Aorta (tissue), 5 donors: ENCODE measurements around the gene SLC43A3. TPM values are rescaled to one million over a fixed set of nuclear protein-coding genes. Genes with fewer than 3 reads are reported as not detected.

ENCODE experiments used
- ATAC-seq: fragments of 200-7000 bp; cut with Tn5 transposase; one replicate; pipeline ENCODE4 v1.9.1; 2022; ENCODE audit warnings: moderate library complexity; ENCODE audit not compliant: low FRiP score
- DNase-seq, 2 donors: peaks; one replicate each; pipeline ENCODE4 v3.0.0-alpha.2; 2020
- H3K27ac ChIP-seq, 2 donors: one replicate each; pipeline ENCODE4 v1.5.1; 2013; ENCODE audit warnings: low read length in 2 of 2, mild to moderate bottlenecking in 2 of 2, moderate library complexity in 2 of 2, control low read depth in 1 of 2, inconsistent platforms in 1 of 2, low read depth in 1 of 2
- H3K27me3 ChIP-seq, 2 donors: one replicate each; pipeline ENCODE4 v1.6.1; 2013; ENCODE audit warnings: control low read depth in 1 of 2, low read length in 1 of 2, mild to moderate bottlenecking in 1 of 2, moderate library complexity in 1 of 2; ENCODE audit not compliant: insufficient read depth in 2 of 2, control insufficient read depth in 1 of 2
- H3K36me3 ChIP-seq, 2 donors: one replicate each; pipeline ENCODE4 v1.6.1; 2013; ENCODE audit warnings: control low read depth in 1 of 2, low read length in 1 of 2, mild to moderate bottlenecking in 1 of 2; ENCODE audit not compliant: insufficient read depth in 2 of 2, control insufficient read depth in 1 of 2
- H3K4me1 ChIP-seq, 2 donors: one replicate each; pipeline ENCODE4 v1.6.1; 2013; ENCODE audit warnings: low read length in 2 of 2, control low read depth in 1 of 2, mild to moderate bottlenecking in 1 of 2, moderate library complexity in 1 of 2; ENCODE audit not compliant: insufficient read depth in 2 of 2, control insufficient read depth in 1 of 2
- H3K4me3 ChIP-seq, 2 donors: one replicate each; pipeline ENCODE4 v1.5.1; 2013; ENCODE audit warnings: low read length in 2 of 2, control low read depth in 1 of 2, mild to moderate bottlenecking in 1 of 2
- H3K9me3 ChIP-seq: one replicate; pipeline ENCODE4 v1.6.1; 2013; ENCODE audit warnings: mild to moderate bottlenecking, low read length; ENCODE audit not compliant: control insufficient read depth
- WGBS, 2 donors: extraction: QIAGEN DNeasy Blood & Tissue Kit; methylation state at CpG; one replicate each; pipeline ENCODE4 v1.1.7; 2013; 5-methylcytosine and 5-hydroxymethylcytosine counted together
- intact Hi-C, 2 donors: fragments of 100-400 bp; cut with DNase I; formaldehyde crosslinking; loops; one replicate each; pipeline versions ENCODE4 v1.14.2 to v1.15.0; 2022
- polyA plus RNA-seq, 2 donors: library from polyadenylated mRNA; stranded (reverse); fragments of 200-250 nt; gene quantifications; one replicate each; pipeline ENCODE4 v1.2.3, GENCODE V29; 2013
- total RNA-seq, 2 donors: library from RNA; stranded (reverse); fragmentation: NEBNext Ultra II Directional; extraction: Animal tissue kit (Norgen Biotek cat#: 25700); gene quantifications; one replicate each; pipeline ENCODE4 v1.2.1, GENCODE V29; 2021
- donor health status: healthy with polysubstance abuse.
- donor health status: Bipolar disorder and iron deficiency.
- donor health status: DM: no; HTN: no; CAD: no.
- donor health status: DM: no; HTN: no; CAD: no.
- donor health status: DM: yes; HTN: yes; CAD: no.

The SLC43A3 gene
- total and polyA plus RNA-seq, 4 donors = 28.0 to 97.8 (median 45.1) TPM

- ATAC-seq (no peak), DNase-seq (no peak)
- WGBS, 2 donors = 87% methylated on average over 3 of the region's 3 CpGs
- intact Hi-C loops = no loop called here
- Histone ChIP-seq H3K27ac (no peak overlapping the region), H3K36me3 (no peaks in the 10 kb centered on the region), H3K27me3 (no peaks in the 10 kb centered on the region), H3K4me3 (no peak overlapping the region), H3K9me3 (no peaks in the 10 kb centered on the region), H3K4me1 (no peaks in the 10 kb centered on the region)
These were observed 35.8 kb downstream of the SLC43A3 start for GRCh38 chr11:57391111-57391510.

GRCh38 chr11:57390535-57390934 is 36.4 kb downstream of the SLC43A3 start, which contains the start of gene PRG2:
Gene PRG2, minus strand, starts transcription at chr11:57390650. Its CDS starts 706 bp downstream, at chr11:57389944.
- Histone ChIP-seq H3K27me3 (no peaks in the 10 kb centered on the region), H3K36me3 (no peaks in the 10 kb centered on the region), H3K4me3 (no peak within 1 kb of the TSS), H3K27ac (no peak within 1 kb of the TSS), H3K4me1 (no peaks in the 10 kb centered on the region), H3K9me3 (no peaks in the 10 kb centered on the region)
- intact Hi-C loops = no loop called here
- ATAC-seq (no peak), DNase-seq (no peak)
- 57 to 70% methylated on average over 2 of the region's 2 CpGs for WGBS, 2 donors

- intact Hi-C loops = no loop called here
- no peak for ATAC-seq
- no peak for DNase-seq
- Histone ChIP-seq H3K36me3 (no peaks in the 10 kb centered on the region), H3K27ac (no peak overlapping the region), H3K27me3 (no peaks in the 10 kb centered on the region), H3K9me3 (no peaks in the 10 kb centered on the region), H3K4me3 (no peak overlapping the region), H3K4me1 (no peaks in the 10 kb centered on the region)
- WGBS, 2 donors = 74 to 76% methylated on average over 16 of the region's 16 CpGs
These were observed 39.5 kb downstream of the SLC43A3 start for GRCh38 chr11:57387289-57388030.

GRCh38 chr11:57386178-57386940 is 40.6 kb downstream of the SLC43A3 start:
- no peaks in the 10 kb centered on the region for H3K9me3 ChIP-seq
- 56 to 59% methylated on average over 5 of the region's 5 CpGs for WGBS, 2 donors
- H3K27ac ChIP-seq = no peak overlapping the region
- ATAC-seq = no peak
- no peaks in the 10 kb centered on the region for H3K4me1 ChIP-seq
- H3K36me3 ChIP-seq = no peaks in the 10 kb centered on the region
- DNase-seq = no peak
- H3K27me3 ChIP-seq = no peaks in the 10 kb centered on the region
- intact Hi-C loops = no loop called here
- H3K4me3 ChIP-seq = no peak overlapping the region

GRCh38 chr11:57380975-57381374 is 45.9 kb downstream of the SLC43A3 start, which contains the start of gene PRG3:
Gene PRG3, minus strand, starts transcription at chr11:57381150. Its CDS starts 442 bp downstream, at chr11:57380708.
- H3K9me3 ChIP-seq = peaks cover 2% of the 10 kb centered on the region
- ATAC-seq (no peak), DNase-seq (no peak)
- intact Hi-C loops = no loop called here
- no peaks in the 10 kb centered on the region for H3K4me1 ChIP-seq
- no peak within 1 kb of the TSS for H3K4me3 ChIP-seq
- H3K27me3 ChIP-seq = no peaks in the 10 kb centered on the region
- no peak within 1 kb of the TSS for H3K27ac ChIP-seq
- H3K36me3 ChIP-seq = no peaks in the 10 kb centered on the region
- WGBS, 2 donors = 67 to 77% methylated on average over 2 of the region's 2 CpGs

- ATAC-seq = no peak
- intact Hi-C loops = no loop called here
- 27 to 28% methylated on average over 10 of the region's 10 CpGs for WGBS, 2 donors
These were observed 47.2 kb downstream of the SLC43A3 start for GRCh38 chr11:57379732-57380131.

GRCh38 chr11:57378186-57378585 is 48.7 kb downstream of the SLC43A3 start:
- DNase-seq (no peak), ATAC-seq (no peak)
- Histone ChIP-seq H3K36me3 (no peaks in the 10 kb centered on the region), H3K4me3 (no peak overlapping the region), H3K4me1 (no peaks in the 10 kb centered on the region), H3K9me3 (peaks cover 2% of the 10 kb centered on the region), H3K27me3 (no peaks in the 10 kb centered on the region), H3K27ac (no peak overlapping the region)
- intact Hi-C loops = no loop called here

More at GRCh38 chr11:57379732-57380131, 47.2 kb downstream of the SLC43A3 start:
- H3K27me3 ChIP-seq = no peaks in the 10 kb centered on the region
- DNase-seq = no peak
- H3K4me1 ChIP-seq = no peaks in the 10 kb centered on the region
- H3K9me3 ChIP-seq = peaks cover 2% of the 10 kb centered on the region
- no peak overlapping the region for H3K27ac ChIP-seq
- no peaks in the 10 kb centered on the region for H3K36me3 ChIP-seq
- no peak overlapping the region for H3K4me3 ChIP-seq

GRCh38 chr11:57377107-57377506 is 49.8 kb downstream of the SLC43A3 start:
- ATAC-seq = no peak
- Histone ChIP-seq H3K36me3 (no peaks in the 10 kb centered on the region), H3K4me3 (no peak overlapping the region), H3K27me3 (no peaks in the 10 kb centered on the region), H3K27ac (no peak overlapping the region), H3K9me3 (peaks cover 2% of the 10 kb centered on the region), H3K4me1 (no peaks in the 10 kb centered on the region)
- no peak for DNase-seq
- 58 to 59% methylated on average over 5 of the region's 5 CpGs for WGBS, 2 donors
- intact Hi-C loops = no loop called here
